ENCODE measurements around the gene SCO1. TPM values are rescaled to one million over a fixed set of nuclear protein-coding genes. Genes with fewer than 3 reads are reported as not detected.

SCO1 gene
- total and polyA plus RNA-seq, 2 of the 4 experiments (the other 2 are of a cell fraction) = 17.0 to 21.7 TPM

DNA sequence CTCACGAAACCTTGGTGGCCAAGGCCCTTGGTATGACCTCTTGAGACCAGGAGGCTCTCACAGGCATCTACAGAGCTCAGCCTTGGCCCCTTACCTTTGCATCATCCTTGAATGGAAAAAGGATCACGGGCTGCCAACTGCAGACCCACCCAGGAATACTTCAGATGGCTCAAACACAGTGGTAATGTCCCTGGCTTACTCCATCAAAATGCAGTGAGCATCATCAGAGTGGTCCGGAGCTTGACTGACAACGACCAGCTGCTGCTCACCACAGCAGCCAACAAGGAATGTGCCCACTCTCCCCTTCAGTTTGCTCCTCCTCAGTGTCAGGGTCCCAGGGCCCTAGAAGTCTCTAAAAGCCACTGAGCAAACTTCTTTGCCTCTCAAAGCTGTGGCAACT is 22.6 kb downstream of the SCO1 start:
- Histone ChIP-seq H3K79me1 (ENCODE audit: low read depth in 1 of 2, low read length in 2 of 2) (0 out of 4 replicates have a peak, but pooled peaks cover 0 to 4% of the 10 kb centered on the region in 2 experiments), H3K56ac (ENCODE audit: extremely low read depth, insufficient read depth, low read length) (no peak overlapping the region), H3K14ac (replicated peaks; ENCODE audit: low read depth, low read length) (no peak overlapping the region), H2AK9ac (replicated peaks; ENCODE audit: low read depth, low read length, poor library complexity) (no peak overlapping the region), H3K27ac (ENCODE audit: insufficient read depth, low read length) (no peak overlapping the region), H4K8ac (ENCODE audit: low read depth in 2 of 2, low read length in 2 of 2) (no peak overlapping the region), H2BK5ac (ENCODE audit: low read depth, low read length, poor library complexity, severe bottlenecking) (no peak overlapping the region), H2BK20ac (ENCODE audit: low read depth, low read length) (no peak overlapping the region), H3K4me2 (ENCODE audit: low read depth, low read length) (no peak overlapping the region), H3K4me3 (ENCODE audit: insufficient read depth, low read depth, low read length) (no peak overlapping the region), H2AK5ac (ENCODE audit: low read depth, low read length) (no peak overlapping the region), H3K18ac (ENCODE audit: low read depth, low read length) (no peak overlapping the region), H4K5ac (ENCODE audit: low read depth, low read length) (no peak overlapping the region), H3K9ac (ENCODE audit: low read depth, low read length) (no peak overlapping the region), H3K4ac (ENCODE audit: low read depth, low read length) (no peak overlapping the region), H2BK120ac (ENCODE audit: low read depth, low read length) (no peak overlapping the region), H4K20me1 (ENCODE audit: insufficient read depth, low read length) (no peaks in the 10 kb centered on the region), H3K27me3 (ENCODE audit: control insufficient read depth, insufficient read depth, low read length) (no peaks in the 10 kb centered on the region), H3K9me1 (ENCODE audit: insufficient read depth, low read length) (peaks cover 9% of the 10 kb centered on the region), H2AFZ (replicated peaks; ENCODE audit: low read length, poor library complexity) (no peak overlapping the region), H2BK15ac (ENCODE audit: low read depth, low read length) (no peak overlapping the region), H3K36me3 (ENCODE audit: control insufficient read depth, insufficient read depth, low read length) (peaks cover 21% of the 10 kb centered on the region), H3K23ac (ENCODE audit: low read depth, low read length) (no peak overlapping the region), H4K91ac (ENCODE audit: insufficient read depth, low read depth, low read length) (no peak overlapping the region), H3K9me3 (ENCODE audit: control insufficient read depth, insufficient read depth, low read length) (no peaks in the 10 kb centered on the region), H3K4me1 (ENCODE audit: control insufficient read depth, insufficient read depth, low read length) (no peaks in the 10 kb centered on the region)
- in situ Hi-C loops (cut with MboI; ENCODE audit: low sequenced_read_pairs) = loop anchor here (25.0 kb wide), 1 partner anchor 1313 kb away; the partner anchor contains the start of gene ZNF18
- dilution Hi-C loops (cut with HindIII; ENCODE audit: low sequenced_read_pairs, unreplicated experiment) = no loop called here
- 90% methylated on average over 2 of the region's 4 CpGs; no CpG with 5 or more reads in 1 of the 2 experiments for WGBS, 2 experiments (ENCODE audit: extremely low coverage in 2 of 2, insufficient read length in 1 of 2)
- intact Hi-C loops (cut with micrococcal nuclease) = no loop called here
- CTCF ChIA-PET = interaction anchor here (1.7 kb wide), 1 partner anchor 9 kb away, joined by 3 read pairs; no protein-coding TSS in a partner anchor
- no peak for ATAC-seq (ENCODE audit: low read depth)
- BruUV-seq (replicated peaks) = no TSS peak
- POLR2A ChIA-PET (ENCODE audit: unreplicated experiment) = no interaction called here
- no peak for DNase-seq
- TF ChIP-seq RAD21 (IDR thresholded peaks at IDR 0.05; ENCODE audit: low read length) = no peak
- no peak for TF ChIP-seq RFX5 (IDR thresholded peaks at IDR 0.05; ENCODE audit: low read depth, low read length)
- TF ChIP-seq MAZ (IDR thresholded peaks at IDR 0.05; ENCODE audit: borderline replicate concordance, low read depth, low read length) = no peak
- TF ChIP-seq BHLHE40 (IDR thresholded peaks at IDR 0.05; ENCODE audit: low read depth, low read length) = no peak
- TF ChIP-seq MXI1 (IDR thresholded peaks at IDR 0.05; ENCODE audit: borderline replicate concordance, low read depth, low read length) = no peak
